Activated naive CD8-positive, alpha-beta T cell treated with anti-CD3 and anti-CD28 coated beads, Interleukin-2, amount 10 ng/mL, durations not matched to agents 7 days and 5 days (primary cell): ENCODE results near the gene GAS6. TPM values are rescaled to one million over a fixed set of nuclear protein-coding genes. Genes with fewer than 3 reads are reported as not detected.

Experiments used
- ATAC-seq: fragments of 150-1000 bp; cut with Tn5 transposase; one replicate; pipeline ENCODE4 v1.10.0; 2021; ENCODE audit warnings: low read depth, moderate library complexity
- POLR2A ChIA-PET: fragments of 350-600 bp; sonication (Branson Sonifier 250); formaldehyde crosslinking; loops from one replicate; lab custom pipeline; 2021; ENCODE audit warnings: antibody characterized with exemption; lab: Charles Lee
- DNase-seq: peaks from one replicate; pipeline ENCODE4 v3.0.0; 2021
- H3K27ac Mint-ChIP-seq: one replicate; pipeline ENCODE4 v1.8.0; 2022; ENCODE audit warnings: mild to moderate bottlenecking, mixed read lengths
- H3K27me3 Mint-ChIP-seq: one replicate; pipeline ENCODE4 v1.8.0; 2022; ENCODE audit warnings: mild to moderate bottlenecking, moderate library complexity, mixed read lengths
- H3K36me3 Mint-ChIP-seq: one replicate; pipeline ENCODE4 v1.8.0; 2021; ENCODE audit warnings: mild to moderate bottlenecking, mixed read lengths
- H3K4me1 Mint-ChIP-seq: one replicate; pipeline ENCODE4 v1.8.0; 2021; ENCODE audit warnings: mixed read lengths
- H3K4me3 Mint-ChIP-seq: one replicate; pipeline ENCODE4 v1.8.0; 2022; ENCODE audit warnings: mild to moderate bottlenecking, moderate library complexity, mixed read lengths
- H3K9me3 Mint-ChIP-seq: one replicate; pipeline ENCODE4 v1.8.0; 2021; ENCODE audit warnings: mixed read lengths
- total RNA-seq, 2 experiments: library from RNA; stranded (reverse); gene quantifications; one replicate each; pipeline ENCODE4 v1.2.3, GENCODE V29; 2021

Gene GAS6
- total RNA-seq, 2 experiments from 2014 or later: 2.1 to 2.6 TPM

DNA sequence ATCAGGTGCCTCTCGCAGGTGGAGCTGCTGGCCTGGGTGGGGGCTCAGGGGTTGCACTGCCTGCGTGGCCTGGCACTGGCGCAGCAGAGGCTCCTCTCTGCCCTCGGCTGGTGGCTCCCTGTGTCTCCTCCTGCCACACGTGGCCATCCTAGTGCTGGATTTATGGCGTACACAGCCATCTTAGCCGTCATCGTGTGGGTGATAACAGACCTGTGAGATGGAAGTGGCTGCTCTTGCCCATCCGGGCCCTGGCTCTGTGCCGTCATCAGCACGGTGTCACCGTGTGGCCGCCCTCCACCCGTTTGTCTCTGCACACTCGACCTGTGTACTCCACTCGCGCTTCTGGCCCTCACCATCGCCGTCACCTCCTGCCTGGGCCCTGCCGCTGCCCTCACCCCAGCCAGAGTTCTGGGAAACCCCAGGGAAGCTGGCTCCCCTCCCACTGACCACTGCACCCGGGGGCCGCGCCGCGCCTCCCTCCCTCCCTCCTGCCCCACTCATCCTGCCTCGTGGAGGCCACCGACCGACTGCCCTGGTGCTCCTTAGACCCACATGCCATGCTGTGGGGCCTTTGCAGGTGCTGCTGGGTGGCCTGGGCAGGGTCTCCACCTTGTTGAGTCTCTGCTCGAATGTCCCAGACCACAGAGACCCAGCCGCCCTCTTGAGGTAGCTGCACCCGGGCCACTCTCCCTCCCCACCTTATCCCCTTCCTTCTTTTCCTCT lies 75.3 kb downstream of the GAS6 start:
- ATAC-seq (no peak), DNase-seq (no peak)
- POLR2A ChIA-PET: no interaction called here
- Mint-ChIP-seq H3K9me3 (no peaks in the 10 kb centered on the region), H3K36me3 (no peaks in the 10 kb centered on the region), H3K27ac (no peak overlapping the region), H3K27me3 (peaks cover 4% of the 10 kb centered on the region), H3K4me1 (no peaks in the 10 kb centered on the region), H3K4me3 (no peak overlapping the region)

- Mint-ChIP-seq H3K27me3 (peaks cover 4% of the 10 kb centered on the region), H3K9me3 (no peaks in the 10 kb centered on the region), H3K36me3 (no peaks in the 10 kb centered on the region), H3K27ac (no peak overlapping the region), H3K4me3 (no peak overlapping the region), H3K4me1 (no peaks in the 10 kb centered on the region)
- no peak for ATAC-seq
- POLR2A ChIA-PET: no interaction called here
- no peak for DNase-seq
Observed at GRCh38 chr13:113787694-113788093, 76.2 kb downstream of the GAS6 start.

DNA sequence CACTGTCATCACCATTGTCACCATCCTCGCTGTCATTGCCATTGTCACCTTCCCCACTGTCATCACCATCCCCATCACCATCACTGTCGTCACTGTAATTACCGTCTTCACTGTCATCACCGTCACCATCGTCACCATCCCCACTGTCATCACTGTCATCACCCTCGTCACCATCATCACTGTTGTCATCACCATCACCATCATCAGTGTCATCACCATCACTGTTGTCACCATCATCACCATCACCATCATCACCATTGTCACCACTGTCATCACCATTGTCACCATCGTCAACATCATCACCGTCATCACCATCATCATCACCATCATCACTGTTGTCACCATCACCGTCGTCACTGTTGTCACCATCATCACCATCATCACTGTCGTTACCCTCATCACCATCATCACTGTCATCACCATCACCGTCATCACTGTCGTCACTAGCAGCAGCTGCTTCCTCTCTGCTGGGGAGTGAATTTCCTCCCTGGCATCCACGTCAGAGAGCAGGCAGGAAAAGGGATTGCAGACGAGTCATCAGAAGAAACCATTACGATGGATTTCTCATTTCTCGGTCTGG lies 77.5 kb downstream of the GAS6 start:
- H3K9me3 Mint-ChIP-seq: no peaks in the 10 kb centered on the region
- ATAC-seq: no peak
- no peak overlapping the region for H3K27ac Mint-ChIP-seq
- DNase-seq: no peak
- no peaks in the 10 kb centered on the region for H3K36me3 Mint-ChIP-seq
- H3K4me3 Mint-ChIP-seq: no peak overlapping the region
- H3K27me3 Mint-ChIP-seq: peaks cover 4% of the 10 kb centered on the region
- POLR2A ChIA-PET: no interaction called here
- no peaks in the 10 kb centered on the region for H3K4me1 Mint-ChIP-seq

GRCh38 chr13:113785051-113786010 lies 78.5 kb downstream of the GAS6 start:
- POLR2A ChIA-PET: no interaction called here
- no peak for DNase-seq
- no peak overlapping the region for H3K27ac Mint-ChIP-seq
- no peak overlapping the region for H3K4me3 Mint-ChIP-seq
- H3K4me1 Mint-ChIP-seq: no peaks in the 10 kb centered on the region
- no peaks in the 10 kb centered on the region for H3K36me3 Mint-ChIP-seq
- ATAC-seq: no peak
- no peaks in the 10 kb centered on the region for H3K9me3 Mint-ChIP-seq
- H3K27me3 Mint-ChIP-seq: peaks cover 11% of the 10 kb centered on the region

- peaks cover 13% of the 10 kb centered on the region for H3K27me3 Mint-ChIP-seq
- H3K4me3 Mint-ChIP-seq: no peak overlapping the region
- no peak for DNase-seq
- H3K4me1 Mint-ChIP-seq: no peaks in the 10 kb centered on the region
- no peak for ATAC-seq
- H3K36me3 Mint-ChIP-seq: no peaks in the 10 kb centered on the region
- POLR2A ChIA-PET: no interaction called here
- H3K9me3 Mint-ChIP-seq: no peaks in the 10 kb centered on the region
- H3K27ac Mint-ChIP-seq: no peak overlapping the region
Observed at GRCh38 chr13:113784645-113785024, 79.2 kb downstream of the GAS6 start.

GRCh38 chr13:113783966-113784644 lies 79.8 kb downstream of the GAS6 start:
- no peak overlapping the region for H3K27ac Mint-ChIP-seq
- POLR2A ChIA-PET: no interaction called here
- no peak overlapping the region for H3K4me3 Mint-ChIP-seq
- no peaks in the 10 kb centered on the region for H3K4me1 Mint-ChIP-seq
- H3K9me3 Mint-ChIP-seq: no peaks in the 10 kb centered on the region
- no peak for DNase-seq
- no peak for ATAC-seq
- no peaks in the 10 kb centered on the region for H3K36me3 Mint-ChIP-seq
- H3K27me3 Mint-ChIP-seq: peaks cover 16% of the 10 kb centered on the region

DNA sequence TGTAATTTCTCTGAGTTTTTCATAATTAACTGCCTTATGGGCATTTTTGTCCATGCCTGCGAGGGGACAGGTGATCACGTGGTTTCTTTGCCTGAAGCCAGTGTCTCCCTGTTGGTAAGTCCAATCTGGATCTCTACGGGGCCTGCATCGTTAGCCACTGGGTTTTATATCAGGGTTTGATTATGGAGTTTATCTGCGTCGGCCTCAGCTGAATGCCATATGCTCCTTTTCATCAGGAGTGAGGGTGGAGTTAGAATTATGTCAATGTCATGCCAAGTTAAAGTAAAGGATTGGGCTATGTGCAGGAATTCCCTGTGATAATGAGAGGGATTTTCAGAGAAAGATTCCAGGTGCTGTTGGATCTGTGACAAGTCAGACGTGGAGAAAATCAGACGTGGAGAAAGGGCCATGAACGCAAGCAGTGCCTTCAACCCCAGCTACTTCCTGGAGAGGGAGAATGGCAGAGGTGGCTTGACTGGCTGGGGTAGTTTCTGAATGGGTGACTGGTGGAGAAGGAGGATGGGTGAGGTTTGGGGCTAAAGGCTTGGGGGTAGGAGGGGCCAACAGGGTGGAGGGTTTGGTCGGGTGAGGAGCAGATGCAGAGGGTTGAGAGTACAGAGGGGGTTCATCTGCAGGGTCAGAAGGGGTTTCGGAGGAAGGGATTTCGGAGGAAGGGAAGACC lies 80.5 kb downstream of the GAS6 start:
- Mint-ChIP-seq H3K27me3 (peaks cover 16% of the 10 kb centered on the region), H3K36me3 (no peaks in the 10 kb centered on the region), H3K4me3 (no peak overlapping the region), H3K9me3 (no peaks in the 10 kb centered on the region), H3K27ac (no peak overlapping the region), H3K4me1 (no peaks in the 10 kb centered on the region)
- POLR2A ChIA-PET: no interaction called here
- ATAC-seq (no peak), DNase-seq (no peak)

DNA sequence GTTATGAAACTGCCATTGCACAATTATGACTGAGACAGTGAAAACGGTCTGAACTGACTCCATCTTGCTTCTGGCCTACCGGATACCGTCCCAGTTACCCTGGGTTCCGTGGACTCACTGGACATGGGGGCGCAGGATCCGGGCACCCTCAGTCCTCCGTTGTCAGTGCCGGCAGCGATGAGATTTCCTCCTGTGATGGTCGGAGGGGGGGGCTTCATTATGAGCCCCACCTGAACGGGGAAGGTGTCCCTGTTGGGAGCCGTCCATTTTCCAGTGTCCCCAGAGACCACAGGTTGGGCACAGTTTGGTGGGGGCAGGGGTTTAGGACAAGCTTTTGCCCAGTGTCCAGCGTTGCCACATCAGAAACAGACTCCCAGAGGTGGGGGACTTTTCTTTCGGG lies 81.4 kb downstream of the GAS6 start:
- Mint-ChIP-seq H3K9me3 (no peaks in the 10 kb centered on the region), H3K27ac (no peak overlapping the region), H3K4me3 (no peak overlapping the region), H3K27me3 (peaks cover 16% of the 10 kb centered on the region), H3K36me3 (no peaks in the 10 kb centered on the region), H3K4me1 (no peaks in the 10 kb centered on the region)
- no peak for DNase-seq
- ATAC-seq: no peak
- POLR2A ChIA-PET: no interaction called here

DNA sequence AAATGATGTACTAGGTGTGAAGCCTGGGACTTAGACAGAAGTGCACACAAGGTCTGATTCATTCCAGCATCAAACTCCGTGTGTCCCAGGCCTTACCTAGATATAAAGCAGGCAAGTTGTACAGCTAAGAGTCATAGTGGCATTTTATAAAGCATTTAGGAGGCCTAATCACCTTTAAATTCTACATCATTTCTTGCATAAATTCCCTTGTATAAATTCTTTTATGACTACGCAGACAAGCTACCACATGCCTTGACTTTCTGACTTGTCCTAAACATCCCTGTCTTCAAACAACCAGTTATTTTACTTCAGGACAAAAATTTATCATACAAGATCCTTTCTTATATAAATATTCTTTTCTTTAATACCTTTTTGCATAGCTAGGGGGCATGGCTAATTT lies 82.3 kb downstream of the GAS6 start:
- Mint-ChIP-seq H3K27ac (no peak overlapping the region), H3K36me3 (no peaks in the 10 kb centered on the region), H3K4me1 (no peaks in the 10 kb centered on the region), H3K27me3 (peaks cover 16% of the 10 kb centered on the region), H3K9me3 (no peaks in the 10 kb centered on the region), H3K4me3 (no peak overlapping the region)
- no peak for DNase-seq
- ATAC-seq: no peak
- POLR2A ChIA-PET: no interaction called here

DNA sequence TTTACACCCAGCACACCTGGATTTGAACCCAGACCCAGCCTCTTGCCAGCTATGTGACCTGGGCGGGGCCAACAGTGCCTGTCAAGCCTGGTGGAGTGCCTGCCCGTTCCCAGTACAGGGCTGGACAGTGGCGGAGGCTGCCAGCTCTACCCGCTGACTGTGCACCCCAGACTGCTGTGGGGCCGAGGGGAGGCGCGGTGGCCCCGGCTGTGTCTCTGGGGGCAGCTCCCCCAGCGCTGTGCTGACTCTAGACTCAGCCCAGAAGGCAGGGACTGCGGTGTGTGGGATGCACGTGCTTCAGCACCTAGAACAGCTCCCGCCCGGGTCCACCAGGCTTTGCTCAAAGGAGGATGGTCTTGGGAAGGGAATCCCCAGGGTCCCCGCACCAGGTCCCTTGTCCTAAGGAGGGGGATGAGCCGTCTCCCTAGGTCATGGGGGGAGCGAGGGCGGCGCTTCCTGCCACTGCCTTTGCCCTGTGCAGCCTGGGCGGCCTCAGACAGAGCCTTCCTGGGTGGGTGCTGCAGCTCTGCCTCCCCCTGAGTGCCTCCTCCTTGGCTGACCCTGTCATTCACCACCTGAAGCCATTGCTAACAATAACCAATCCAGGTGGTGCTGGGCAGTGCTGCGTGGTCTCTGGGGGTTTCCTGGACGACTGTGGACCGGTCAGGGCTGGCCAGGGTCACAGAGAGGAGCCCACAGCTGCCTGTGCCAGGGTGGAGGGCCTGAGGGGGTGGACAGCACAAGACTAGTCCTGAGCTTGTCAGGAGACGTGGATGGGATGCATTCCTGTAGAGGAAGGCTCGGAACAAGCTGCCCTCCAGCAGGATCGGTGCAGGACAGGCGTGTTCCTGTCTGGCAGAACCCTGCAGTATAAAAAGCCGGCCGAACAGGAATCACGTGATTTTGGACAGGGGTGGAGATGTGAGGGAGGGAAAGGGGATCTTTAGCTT lies 86.3 kb downstream of the GAS6 start:
- Mint-ChIP-seq H3K4me3 (no peak overlapping the region), H3K4me1 (no peaks in the 10 kb centered on the region), H3K27ac (no peak overlapping the region), H3K36me3 (no peaks in the 10 kb centered on the region), H3K27me3 (peaks cover 14% of the 10 kb centered on the region), H3K9me3 (peaks cover 2% of the 10 kb centered on the region)
- no peak for DNase-seq
- no peak for ATAC-seq
- POLR2A ChIA-PET: no interaction called here

- H3K9me3 Mint-ChIP-seq: peaks cover 4% of the 10 kb centered on the region
- H3K27ac Mint-ChIP-seq: no peak overlapping the region
- no peak for ATAC-seq
- H3K27me3 Mint-ChIP-seq: peaks cover 14% of the 10 kb centered on the region
- H3K36me3 Mint-ChIP-seq: no peaks in the 10 kb centered on the region
- peaks cover 4% of the 10 kb centered on the region for H3K4me1 Mint-ChIP-seq
- no peak for DNase-seq
- POLR2A ChIA-PET: no interaction called here
- H3K4me3 Mint-ChIP-seq: no peak overlapping the region
Observed at GRCh38 chr13:113776231-113777125, 87.4 kb downstream of the GAS6 start.
